SJCRH30 (cell line): ENCODE measurements around the gene PRDM1. TPM values are rescaled to one million over a fixed set of nuclear protein-coding genes. Genes with fewer than 3 reads are reported as not detected.
"Not testable (repeated sequence)": the region's sequence is repeated elsewhere in the genome, so short reads cannot be mapped to it uniquely, and the experiment has no call there.

ENCODE experiments used
- DNase-seq, 2 experiments: peaks; one replicate each; pipeline ENCODE4 v3.0.0-alpha.2; 2015 to 2020
- H3K27ac ChIP-seq: fragments of 250-450 bp; sonication (Bioruptor Pico); 2 replicates; pipeline ENCODE4 v1.5.1; 2020; ENCODE audit warnings: mild to moderate bottlenecking, moderate library complexity
- H3K27me3 ChIP-seq: fragments of 250-450 bp; sonication (Bioruptor Pico); 2 replicates; pipeline ENCODE4 v1.5.1; 2020; ENCODE audit warnings: mild to moderate bottlenecking, moderate library complexity
- H3K36me3 ChIP-seq: fragments of 250-450 bp; sonication (Bioruptor Pico); 2 replicates; pipeline ENCODE4 v1.5.1; 2020; ENCODE audit warnings: mild to moderate bottlenecking, moderate library complexity
- H3K4me1 ChIP-seq: fragments of 250-450 bp; sonication (Bioruptor Pico); 2 replicates; pipeline ENCODE4 v1.5.1; 2020; ENCODE audit warnings: mild to moderate bottlenecking, moderate library complexity
- H3K4me3 ChIP-seq: fragments of 250-450 bp; sonication (Bioruptor Pico); 2 replicates; pipeline ENCODE4 v1.5.1; 2020; ENCODE audit warnings: mild to moderate bottlenecking, moderate library complexity
- H3K9me3 ChIP-seq: fragments of 250-450 bp; sonication (Bioruptor Pico); replicated peaks from 2 replicates; pipeline ENCODE4 v1.5.1; 2020; ENCODE audit warnings: mild to moderate bottlenecking, moderate library complexity
- total RNA-seq: library from RNA; depleted of rRNA; stranded (reverse); fragments of >200 nt; shearing (Covaris generic); gene quantifications from 2 replicates; pipeline ENCODE4 v1.2.3, GENCODE V29; 2014

The PRDM1 gene
- total RNA-seq, 1 experiment from 2014 or later = not detected

DNA sequence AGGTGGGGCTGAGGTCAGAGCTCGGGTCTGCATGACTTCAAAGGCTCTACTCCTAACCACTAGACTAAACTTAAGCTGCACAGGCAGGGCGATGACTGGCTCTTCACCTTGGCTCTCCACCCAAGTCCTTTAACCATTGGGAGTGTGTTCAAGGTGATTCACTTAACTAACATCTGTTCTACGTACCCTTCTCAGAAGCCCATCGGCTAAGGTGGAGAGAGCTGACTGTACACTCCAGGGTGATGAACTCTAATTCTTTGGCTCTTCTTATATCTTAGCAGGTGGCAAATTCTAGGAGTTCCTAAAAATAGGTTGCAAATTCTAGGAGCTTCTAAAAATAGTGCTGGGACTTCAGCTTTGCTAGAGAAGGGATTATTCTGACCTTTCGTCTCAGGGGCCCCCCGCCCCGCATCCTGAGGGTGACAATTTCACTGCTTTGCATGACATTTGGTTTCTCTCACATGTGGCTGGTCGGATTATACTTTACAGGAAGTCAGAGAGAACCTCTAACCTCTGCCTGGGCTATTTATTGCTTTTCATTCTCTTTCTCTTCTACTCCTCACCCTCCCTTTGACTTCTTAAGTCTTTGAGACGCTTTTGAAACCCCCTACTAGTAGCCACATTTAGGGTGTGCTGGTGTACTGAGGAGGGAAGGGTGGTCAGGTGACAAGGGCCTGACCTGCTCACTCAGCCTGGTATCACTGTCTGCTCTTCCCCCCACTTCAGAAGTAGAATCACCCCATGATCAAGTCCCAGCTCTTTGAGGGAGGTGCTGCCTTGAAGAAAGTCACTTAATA is 55.5 kb downstream of the PRDM1 start:
- no peaks in the 10 kb centered on the region for H3K4me1 ChIP-seq
- no peak overlapping the region for H3K4me3 ChIP-seq
- H3K9me3 ChIP-seq = no peaks in the 10 kb centered on the region
- no peaks in the 10 kb centered on the region for H3K36me3 ChIP-seq
- no peak overlapping the region for H3K27ac ChIP-seq
- no peak for DNase-seq
- H3K27me3 ChIP-seq = no peaks in the 10 kb centered on the region

DNA sequence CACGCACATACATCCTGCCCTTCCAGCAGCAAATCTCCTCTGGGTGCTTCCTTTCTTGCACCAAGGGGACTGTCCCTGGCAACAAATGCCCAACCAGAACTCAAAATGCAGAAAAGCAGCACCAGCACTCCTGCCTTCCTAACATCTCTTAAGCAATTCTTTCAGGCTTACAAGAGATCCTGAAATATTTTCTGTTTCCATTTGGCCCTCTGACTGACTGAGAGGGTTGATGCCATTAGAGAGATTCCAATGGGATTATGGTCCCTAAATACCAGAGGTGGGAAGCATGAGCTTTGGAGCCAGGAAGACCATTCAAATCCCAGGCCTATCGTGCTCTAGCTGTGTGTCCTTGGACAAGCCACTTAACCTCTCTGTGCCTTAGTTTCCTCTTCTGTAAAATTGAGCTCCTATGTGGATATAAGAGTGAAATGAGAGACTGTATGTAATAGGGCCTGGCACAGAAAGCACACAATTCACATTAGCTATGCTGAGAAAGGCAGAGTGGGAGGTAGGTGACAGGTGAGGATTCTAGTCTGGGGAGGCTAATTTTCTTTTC is 56.8 kb downstream of the PRDM1 start:
- H3K9me3 ChIP-seq = no peaks in the 10 kb centered on the region
- H3K36me3 ChIP-seq = no peaks in the 10 kb centered on the region
- H3K27me3 ChIP-seq = no peaks in the 10 kb centered on the region
- H3K4me1 ChIP-seq = no peaks in the 10 kb centered on the region
- DNase-seq = no peak
- H3K4me3 ChIP-seq = no peak overlapping the region
- H3K27ac ChIP-seq = no peak overlapping the region

DNA sequence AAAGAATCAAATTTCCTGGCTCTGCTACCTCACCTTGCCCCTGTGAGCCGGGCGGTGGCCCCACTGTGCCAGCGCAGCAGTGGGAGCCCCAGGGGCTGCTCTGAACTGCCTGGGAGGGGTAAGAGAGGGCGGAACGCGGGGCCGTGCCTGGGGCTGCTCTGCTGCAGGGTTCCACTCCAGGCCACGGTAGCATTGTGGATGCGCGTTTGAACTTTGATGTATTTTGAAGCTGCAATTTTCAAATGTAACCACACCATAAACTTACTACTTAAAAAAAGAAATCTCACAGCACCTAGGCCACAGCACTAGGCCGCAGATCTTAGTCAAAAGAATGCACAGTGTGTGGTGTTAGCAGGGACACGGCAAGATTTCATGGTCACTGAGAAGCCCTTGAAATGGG is 57.5 kb downstream of the PRDM1 start:
- Histone ChIP-seq H3K36me3 (no peaks in the 10 kb centered on the region), H3K27me3 (no peaks in the 10 kb centered on the region), H3K4me3 (no peak overlapping the region), H3K9me3 (no peaks in the 10 kb centered on the region), H3K27ac (no peak overlapping the region), H3K4me1 (no peaks in the 10 kb centered on the region)
- DNase-seq = no peak

DNA sequence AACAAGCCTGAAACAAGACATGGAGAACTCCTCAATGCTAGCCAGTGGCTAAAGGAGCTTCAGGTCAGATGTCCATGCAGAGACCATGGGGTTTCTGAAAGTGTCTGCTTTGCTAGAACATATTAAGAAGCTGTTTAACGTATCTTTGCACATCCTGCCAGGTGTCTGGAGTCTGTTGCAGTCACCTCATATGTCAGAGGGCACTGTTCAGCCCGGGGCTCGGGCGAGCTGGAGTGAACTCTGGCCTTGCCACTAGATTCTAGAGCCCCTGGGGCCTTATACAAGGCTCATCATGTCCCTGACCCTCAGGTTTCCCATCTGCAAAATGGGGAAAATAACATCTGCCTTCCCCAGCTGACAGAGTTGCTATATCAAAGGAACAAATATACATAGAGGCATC is 59.0 kb downstream of the PRDM1 start:
- no peak overlapping the region for H3K27ac ChIP-seq
- H3K4me3 ChIP-seq = no peak overlapping the region
- no peaks in the 10 kb centered on the region for H3K4me1 ChIP-seq
- no peaks in the 10 kb centered on the region for H3K36me3 ChIP-seq
- no peak for DNase-seq
- H3K9me3 ChIP-seq = no peaks in the 10 kb centered on the region
- no peaks in the 10 kb centered on the region for H3K27me3 ChIP-seq

DNA sequence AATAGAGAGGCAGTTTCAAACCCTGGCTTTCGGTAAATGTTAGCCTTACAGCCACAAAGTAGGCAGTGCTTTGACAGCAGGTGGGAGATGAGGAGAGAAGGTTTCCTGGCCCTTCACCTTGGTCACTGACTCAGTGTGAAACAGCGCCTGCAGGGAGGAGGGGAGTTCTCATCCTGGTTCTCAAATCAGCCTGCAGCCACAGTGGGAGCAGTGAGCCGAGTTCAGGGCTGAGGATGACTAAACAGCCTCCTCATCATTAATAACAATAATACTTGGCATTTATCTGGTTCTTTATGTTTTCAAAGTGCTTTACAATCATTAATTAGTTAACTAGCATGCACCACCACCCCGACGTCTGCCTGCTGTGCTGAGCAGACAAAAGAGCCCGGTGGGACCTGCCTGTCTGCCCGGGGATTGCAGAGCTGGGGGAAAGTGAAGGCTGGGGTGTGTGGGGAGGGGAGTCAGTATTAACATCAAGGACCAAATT is 59.6 kb downstream of the PRDM1 start:
- Histone ChIP-seq H3K4me3 (no peak overlapping the region), H3K27me3 (no peaks in the 10 kb centered on the region), H3K36me3 (no peaks in the 10 kb centered on the region), H3K27ac (no peak overlapping the region), H3K4me1 (no peaks in the 10 kb centered on the region), H3K9me3 (no peaks in the 10 kb centered on the region)
- no peak for DNase-seq

DNA sequence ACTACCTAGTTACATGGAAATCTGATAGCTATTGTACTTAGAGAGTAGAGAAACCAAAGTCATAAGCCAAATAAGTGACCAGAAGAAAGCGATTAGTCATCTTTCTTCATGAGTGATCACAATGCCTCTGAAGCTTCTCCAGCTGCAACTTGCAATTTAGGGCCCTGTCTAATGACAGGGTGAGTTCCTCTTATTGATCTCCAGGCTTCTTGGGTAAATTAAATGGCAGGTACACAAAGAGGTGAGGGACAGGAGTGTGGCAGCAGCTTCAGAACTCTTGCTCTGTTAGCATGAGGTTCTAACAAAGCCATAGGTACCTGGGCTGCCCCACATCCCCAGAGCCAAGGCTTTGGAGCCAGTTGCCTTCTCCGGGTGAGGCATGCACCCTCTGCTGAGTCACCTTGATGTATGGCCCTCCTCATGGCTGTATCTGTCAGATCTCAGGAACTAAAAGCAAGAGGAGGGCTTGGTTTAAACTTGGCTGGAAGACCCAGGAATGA is 60.8 kb downstream of the PRDM1 start:
- H3K9me3 ChIP-seq = no peaks in the 10 kb centered on the region

DNA sequence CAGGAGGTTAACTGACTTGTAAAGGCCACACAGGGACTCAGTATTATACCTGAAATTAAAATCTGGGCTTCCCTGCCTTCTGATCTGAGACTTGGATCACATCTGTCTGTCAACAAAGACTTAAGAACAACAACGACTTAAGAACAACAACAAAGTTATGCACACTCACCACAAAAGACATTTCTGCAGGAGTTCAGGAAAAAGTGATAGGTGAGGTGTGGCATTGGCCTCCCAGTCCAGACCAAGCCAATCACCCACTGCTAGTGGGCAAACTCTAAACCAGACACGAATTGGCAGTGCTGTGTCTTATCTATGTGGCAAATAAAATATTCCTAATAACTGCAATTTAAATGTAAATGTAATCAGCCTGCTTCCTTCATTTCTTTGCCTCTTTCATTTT is 61.3 kb downstream of the PRDM1 start:
- H3K36me3 ChIP-seq = no peaks in the 10 kb centered on the region
- H3K27ac ChIP-seq = no peak overlapping the region
- H3K4me3 ChIP-seq = no peak overlapping the region
- H3K27me3 ChIP-seq = no peaks in the 10 kb centered on the region
- DNase-seq = no peak
- no peaks in the 10 kb centered on the region for H3K4me1 ChIP-seq
- no peaks in the 10 kb centered on the region for H3K9me3 ChIP-seq

More for the DNA sequence above, 60.8 kb downstream of the PRDM1 start:
- Histone ChIP-seq H3K27me3 (no peaks in the 10 kb centered on the region), H3K36me3 (no peaks in the 10 kb centered on the region), H3K4me3 (no peak overlapping the region), H3K27ac (no peak overlapping the region), H3K4me1 (no peaks in the 10 kb centered on the region)
- DNase-seq = no peak

DNA sequence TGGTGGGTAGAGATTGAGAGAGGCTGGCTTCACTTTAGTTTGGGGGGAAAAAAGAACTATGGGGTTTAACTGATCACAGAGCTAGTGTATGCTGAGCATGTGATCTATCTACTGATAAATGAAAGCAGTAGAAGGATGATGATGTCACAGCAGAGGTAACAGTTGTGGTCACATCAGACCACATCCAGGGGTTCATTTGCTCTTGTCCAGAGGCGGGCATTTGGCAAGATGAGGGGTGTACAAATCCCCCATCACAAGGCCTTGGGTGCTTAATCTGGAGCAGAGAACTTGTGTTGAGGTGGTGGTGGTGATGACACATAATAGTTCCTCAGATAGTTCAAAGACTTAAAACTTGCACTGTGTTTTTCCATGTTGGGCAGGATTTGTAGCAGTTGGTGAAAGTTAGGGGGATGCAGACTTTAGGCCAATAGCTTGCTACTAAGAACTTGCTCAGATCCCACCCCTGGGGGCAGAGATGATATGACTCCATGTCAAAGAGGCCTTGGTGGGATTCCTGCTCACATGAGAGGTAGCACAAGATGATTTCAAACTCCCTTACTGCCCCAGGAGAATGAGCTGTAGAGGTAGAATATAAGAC is 63.4 kb downstream of the PRDM1 start:
- H3K36me3 ChIP-seq = no peaks in the 10 kb centered on the region
- DNase-seq = no peak
- H3K9me3 ChIP-seq = no peaks in the 10 kb centered on the region

DNA sequence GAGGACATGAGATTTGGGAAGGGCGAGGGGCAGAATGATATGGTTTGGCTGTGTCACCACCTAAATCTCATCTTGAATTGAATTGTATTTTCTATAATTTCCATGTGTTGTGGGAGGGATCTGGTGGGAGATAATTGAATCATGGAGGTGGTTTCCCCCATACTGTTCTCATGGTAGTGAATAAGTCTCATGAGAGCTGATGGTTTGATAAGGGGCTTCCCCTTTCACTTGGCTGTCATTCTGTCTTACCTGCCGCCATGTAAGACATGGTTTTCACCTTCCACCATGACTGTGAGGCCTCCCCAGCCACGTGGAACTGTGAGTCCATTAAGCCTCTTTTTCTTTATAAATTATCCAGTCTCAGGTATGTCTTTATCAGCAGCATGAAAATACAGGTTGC is 66.3 kb downstream of the PRDM1 start:
- not testable (repeated sequence) for H3K36me3 ChIP-seq, DNase-seq, H3K4me1 ChIP-seq, H3K27ac ChIP-seq, H3K9me3 ChIP-seq, H3K27me3 ChIP-seq, H3K4me3 ChIP-seq

More for the DNA sequence above, 63.4 kb downstream of the PRDM1 start:
- no peak overlapping the region for H3K27ac ChIP-seq
- no peak overlapping the region for H3K4me3 ChIP-seq
- H3K27me3 ChIP-seq = no peaks in the 10 kb centered on the region
- H3K4me1 ChIP-seq = no peaks in the 10 kb centered on the region

DNA sequence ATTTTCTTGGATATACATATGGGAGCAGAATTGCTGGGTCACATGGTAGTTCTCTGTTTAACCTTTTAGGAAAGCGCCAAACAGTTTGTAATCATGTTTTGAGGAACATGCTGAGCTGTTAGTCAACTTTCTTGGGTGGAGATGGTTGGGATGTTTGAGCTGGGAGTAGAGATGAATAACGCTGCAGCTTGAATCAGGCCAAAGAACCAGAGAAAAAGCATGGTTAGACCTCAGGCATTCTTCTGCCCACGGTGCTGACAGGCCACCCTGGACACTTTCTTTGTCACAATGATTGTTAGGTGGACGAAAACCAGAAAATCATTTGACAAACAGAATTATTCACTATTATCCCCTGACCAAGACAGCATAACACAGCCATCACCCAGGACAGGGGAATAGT is 66.8 kb downstream of the PRDM1 start:
- Histone ChIP-seq H3K9me3 (no peaks in the 10 kb centered on the region), H3K4me3 (no peak overlapping the region), H3K27me3 (no peaks in the 10 kb centered on the region), H3K36me3 (no peaks in the 10 kb centered on the region), H3K27ac (no peak overlapping the region), H3K4me1 (no peaks in the 10 kb centered on the region)
- no peak for DNase-seq

DNA sequence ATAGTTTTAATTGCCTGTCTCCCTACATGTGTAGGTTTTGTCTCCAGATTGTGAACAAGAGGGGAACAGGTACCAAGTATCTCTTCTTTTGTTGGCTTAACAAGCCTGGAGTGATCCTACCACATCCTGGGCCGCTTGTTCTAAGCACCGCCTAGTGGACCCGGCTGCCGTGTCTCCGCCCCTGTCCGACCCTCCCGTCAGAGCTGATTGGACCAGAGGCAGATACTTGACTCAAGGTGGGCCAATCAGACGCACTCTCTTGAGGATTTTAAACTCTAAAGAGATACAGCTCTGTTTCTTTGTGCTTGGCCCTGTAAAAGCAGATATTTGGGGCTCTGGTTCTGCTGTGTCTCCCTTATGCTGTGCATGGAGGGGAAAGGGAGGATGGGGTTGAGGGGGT is 68.2 kb downstream of the PRDM1 start:
- Histone ChIP-seq H3K27ac (no peak overlapping the region), H3K36me3 (no peaks in the 10 kb centered on the region), H3K4me1 (no peaks in the 10 kb centered on the region), H3K27me3 (no peaks in the 10 kb centered on the region), H3K4me3 (no peak overlapping the region), H3K9me3 (no peaks in the 10 kb centered on the region)
- DNase-seq = no peak

DNA sequence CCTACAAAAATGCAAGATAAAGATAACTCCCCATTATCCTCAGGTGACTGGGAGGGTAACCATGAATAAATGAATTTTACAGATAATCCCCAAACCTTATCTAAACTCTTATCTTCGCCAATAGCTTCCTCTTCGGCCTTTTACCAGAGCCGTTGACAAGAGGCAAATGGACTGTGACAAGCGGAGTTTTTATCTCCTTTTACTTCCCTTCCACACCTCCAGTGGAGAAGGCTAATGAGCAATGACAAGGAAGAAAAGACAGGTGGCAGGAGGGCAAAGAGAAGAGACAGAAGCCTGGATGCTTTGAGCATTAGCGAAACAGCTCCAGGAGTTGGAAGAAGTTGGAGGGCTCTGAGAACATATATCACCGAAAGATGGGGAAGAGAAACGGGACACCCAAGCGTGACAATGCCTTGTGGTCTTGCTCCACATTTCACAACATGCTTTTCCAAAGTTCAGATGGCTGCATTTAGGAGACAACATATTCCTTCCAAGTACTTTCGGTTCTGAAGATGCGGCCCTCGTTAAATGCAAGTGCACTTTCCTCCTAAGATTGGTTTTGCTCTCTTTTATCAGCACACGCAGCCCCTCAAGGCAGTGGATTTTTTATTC is 69.2 kb downstream of the PRDM1 start:
- Histone ChIP-seq H3K4me1 (0 out of 2 replicates have a peak, but pooled peaks cover 3% of the 10 kb centered on the region), H3K9me3 (no peaks in the 10 kb centered on the region), H3K27ac (no peak overlapping the region), H3K27me3 (no peaks in the 10 kb centered on the region), H3K4me3 (no peak overlapping the region), H3K36me3 (no peaks in the 10 kb centered on the region)
- DNase-seq = no peak

DNA sequence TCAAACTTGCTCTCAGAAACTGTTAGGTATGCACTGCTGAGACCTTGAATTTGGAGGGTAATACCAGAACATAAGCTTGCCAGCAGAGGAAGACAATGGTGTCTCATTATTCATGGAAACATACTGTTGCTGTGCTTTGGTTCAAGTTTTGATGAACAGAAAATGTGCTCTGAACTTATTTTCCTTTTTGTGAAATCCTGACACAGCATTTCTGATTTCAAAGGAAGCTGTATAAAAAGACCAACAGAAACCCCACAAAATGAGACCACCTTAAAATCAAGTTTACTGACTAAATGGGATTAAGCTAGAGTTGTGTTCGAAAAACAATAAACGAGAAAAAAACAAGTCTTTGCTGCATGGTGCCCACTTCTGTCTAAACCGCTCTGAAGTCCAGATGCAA is 70.3 kb downstream of the PRDM1 start:
- Histone ChIP-seq H3K27ac (no peak overlapping the region), H3K4me3 (no peak overlapping the region), H3K27me3 (no peaks in the 10 kb centered on the region), H3K9me3 (no peaks in the 10 kb centered on the region), H3K4me1 (0 out of 2 replicates have a peak, but pooled peaks cover 3% of the 10 kb centered on the region), H3K36me3 (no peaks in the 10 kb centered on the region)
- no peak for DNase-seq

DNA sequence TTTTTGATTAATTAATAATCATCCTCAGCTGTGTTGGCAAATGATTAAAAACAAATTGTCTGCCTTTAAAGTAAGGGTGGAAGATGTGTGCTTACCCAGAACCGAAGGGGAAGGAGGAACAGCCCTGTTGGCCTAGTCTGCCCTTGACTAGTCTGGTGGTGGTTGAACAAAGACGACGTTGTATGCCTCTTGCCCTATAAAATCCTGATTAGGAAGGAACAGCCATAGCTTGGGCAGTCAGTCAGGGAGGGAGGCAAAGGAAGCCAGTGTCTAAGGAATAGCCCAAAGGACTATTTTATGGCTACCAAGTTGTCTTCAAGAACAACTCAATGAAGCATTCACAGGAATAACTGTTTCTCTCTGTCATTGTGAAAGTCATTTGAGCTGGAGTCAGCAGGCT is 70.7 kb downstream of the PRDM1 start:
- Histone ChIP-seq H3K4me1 (0 out of 2 replicates have a peak, but pooled peaks cover 3% of the 10 kb centered on the region), H3K27ac (no peak overlapping the region), H3K4me3 (no peak overlapping the region), H3K36me3 (no peaks in the 10 kb centered on the region), H3K27me3 (no peaks in the 10 kb centered on the region), H3K9me3 (no peaks in the 10 kb centered on the region)
- no peak for DNase-seq

DNA sequence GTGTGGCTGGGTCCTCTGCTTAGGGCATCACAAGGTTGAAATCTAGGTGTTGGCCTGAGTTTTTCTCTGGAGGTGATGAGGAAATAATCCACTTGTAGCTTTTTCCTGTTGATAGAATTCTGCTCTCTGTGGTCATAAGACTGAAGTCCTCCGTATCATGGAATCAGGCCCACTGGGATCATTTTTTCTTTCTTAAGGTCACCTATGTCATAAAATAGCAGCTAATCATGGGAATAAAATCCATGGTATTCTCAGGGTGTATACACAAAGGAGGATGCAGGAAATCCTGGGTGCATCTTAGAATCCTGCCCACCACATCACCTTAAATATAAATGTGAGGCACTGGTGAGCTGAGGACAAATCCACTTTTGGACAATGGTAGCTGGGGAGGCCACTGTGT is 72.7 kb downstream of the PRDM1 start:
- no peak for DNase-seq
- H3K4me3 ChIP-seq = no peak overlapping the region
- H3K27ac ChIP-seq = no peak overlapping the region
- no peaks in the 10 kb centered on the region for H3K9me3 ChIP-seq
- H3K36me3 ChIP-seq = no peaks in the 10 kb centered on the region
- H3K4me1 ChIP-seq = 0 out of 2 replicates have a peak, but pooled peaks cover 3% of the 10 kb centered on the region
- no peaks in the 10 kb centered on the region for H3K27me3 ChIP-seq
